IMR-90 (cell line): ENCODE results near the gene CAPN9. TPM values are rescaled to one million over a fixed set of nuclear protein-coding genes. Genes with fewer than 3 reads are reported as not detected.
A peak's percentile ranks its signal among the peaks of the same experiment; 100 is the strongest.

Source experiments
- ATAC-seq: fragments of 200-7000 bp; cut with Tn5 transposase; 2 replicates; pipeline ENCODE4 v1.9.1; 2020; ENCODE audit warnings: low read depth, mild to moderate bottlenecking, moderate library complexity
- BruUV-seq: library from RNA; stranded (reverse); fragments of 400-500 nt; replicated peaks from 2 replicates; lab custom pipeline; 2021; lab: Mats Ljungman, UMichigan
- CTCF ChIA-PET: fragments of 300-600 bp; formaldehyde crosslinking; extraction: SDS; loops from one replicate; lab custom pipeline; 2021; ENCODE audit warnings: antibody characterized with exemption; lab: Yijun Ruan, JAX
- POLR2A ChIA-PET: fragments of 300-600 bp; sonication (Branson Sonifier 250); formaldehyde crosslinking; loops from one replicate; lab custom pipeline; 2022; ENCODE audit warnings: antibody characterized with exemption; ENCODE audit not compliant: unreplicated experiment; lab: Charles Lee
- DNase-seq: peaks from one replicate; pipeline ENCODE4 v3.0.0; 2013
- H2AFZ ChIP-seq: replicated peaks from 2 replicates; pipeline ENCODE3; 2013; ENCODE audit warnings: low read length, mild to moderate bottlenecking; ENCODE audit not compliant: poor library complexity
- H2AK5ac ChIP-seq: 2 replicates; pipeline ENCODE4 v1.6.1; 2013; ENCODE audit warnings: low read depth, low read length, inconsistent platforms
- H2AK9ac ChIP-seq: replicated peaks from 2 replicates; pipeline ENCODE3; 2013; ENCODE audit warnings: mild to moderate bottlenecking, low read depth, low read length, moderate library complexity; ENCODE audit not compliant: poor library complexity
- H2BK120ac ChIP-seq: 2 replicates; pipeline ENCODE4 v1.6.1; 2013; ENCODE audit warnings: low read depth, low read length, inconsistent platforms
- H2BK15ac ChIP-seq: 3 replicates; pipeline ENCODE4 v1.6.1; 2013; ENCODE audit warnings: low read depth, low read length, inconsistent platforms
- H2BK20ac ChIP-seq: 2 replicates; pipeline ENCODE4 v1.6.1; 2013; ENCODE audit warnings: low read depth, mild to moderate bottlenecking, inconsistent platforms, low read length, moderate library complexity
- H2BK5ac ChIP-seq: 2 replicates; pipeline ENCODE4 v1.6.1; 2013; ENCODE audit warnings: mild to moderate bottlenecking, low read depth, low read length, inconsistent platforms; ENCODE audit not compliant: poor library complexity, severe bottlenecking
- H3K14ac ChIP-seq: replicated peaks from 2 replicates; pipeline ENCODE4 v1.6.1; 2013; ENCODE audit warnings: low read depth, low read length, inconsistent platforms
- H3K18ac ChIP-seq: 2 replicates; pipeline ENCODE4 v1.6.1; 2013; ENCODE audit warnings: low read depth, low read length, control low read depth
- H3K23ac ChIP-seq: 2 replicates; pipeline ENCODE4 v1.6.1; 2013; ENCODE audit warnings: low read depth, low read length, inconsistent platforms
- H3K27ac ChIP-seq: 2 replicates; pipeline ENCODE4 v1.5.1; 2013; ENCODE audit warnings: mild to moderate bottlenecking, control low read depth, low read length; ENCODE audit not compliant: insufficient read depth
- H3K27me3 ChIP-seq: 2 replicates; pipeline ENCODE4 v1.6.1; 2013; ENCODE audit warnings: low read length; ENCODE audit not compliant: control insufficient read depth, insufficient read depth
- H3K36me3 ChIP-seq: 2 replicates; pipeline ENCODE4 v1.6.1; 2013; ENCODE audit warnings: low read length, mixed read lengths; ENCODE audit not compliant: control insufficient read depth, insufficient read depth
- H3K4ac ChIP-seq: 2 replicates; pipeline ENCODE4 v1.6.1; 2013; ENCODE audit warnings: low read depth, low read length, inconsistent platforms
- H3K4me1 ChIP-seq: 2 replicates; pipeline ENCODE4 v1.6.1; 2013; ENCODE audit warnings: low read length, mixed read lengths; ENCODE audit not compliant: control insufficient read depth, insufficient read depth
- H3K4me2 ChIP-seq: 2 replicates; pipeline ENCODE4 v1.6.1; 2013; ENCODE audit warnings: low read depth, mild to moderate bottlenecking, control low read depth, low read length, moderate library complexity
- H3K4me3 ChIP-seq: 2 replicates; pipeline ENCODE4 v1.5.1; 2013; ENCODE audit warnings: low read depth, mild to moderate bottlenecking, control low read depth, low read length, moderate library complexity; ENCODE audit not compliant: insufficient read depth
- H3K56ac ChIP-seq: 2 replicates; pipeline ENCODE4 v1.6.1; 2013; ENCODE audit warnings: low read length, inconsistent platforms; ENCODE audit not compliant: insufficient read depth; ENCODE audit errors: extremely low read depth
- H3K79me1 ChIP-seq, 2 experiments: 2 replicates each; pipeline ENCODE4 v1.6.1; 2013; ENCODE audit warnings: low read length in 2 of 2, inconsistent platforms in 1 of 2, low read depth in 1 of 2
- H3K9ac ChIP-seq: 2 replicates; pipeline ENCODE4 v1.6.1; 2013; ENCODE audit warnings: low read depth, low read length, control low read depth
- H3K9me1 ChIP-seq: 2 replicates; pipeline ENCODE4 v1.6.1; 2013; ENCODE audit warnings: low read length, inconsistent platforms; ENCODE audit not compliant: insufficient read depth
- H3K9me3 ChIP-seq: 2 replicates; pipeline ENCODE4 v1.6.1; 2013; ENCODE audit warnings: low read length; ENCODE audit not compliant: control insufficient read depth, insufficient read depth
- H4K20me1 ChIP-seq: 2 replicates; pipeline ENCODE4 v1.6.1; 2013; ENCODE audit warnings: low read length, inconsistent platforms; ENCODE audit not compliant: insufficient read depth
- H4K5ac ChIP-seq: 2 replicates; pipeline ENCODE4 v1.6.1; 2013; ENCODE audit warnings: mild to moderate bottlenecking, low read depth, low read length, control low read depth
- H4K8ac ChIP-seq, 2 experiments: 2 replicates each; pipeline ENCODE4 v1.6.1; 2013; ENCODE audit warnings: low read depth in 2 of 2, low read length in 2 of 2, control low read depth in 1 of 2, inconsistent platforms in 1 of 2
- H4K91ac ChIP-seq: 2 replicates; pipeline ENCODE4 v1.6.1; 2013; ENCODE audit warnings: low read depth, low read length, inconsistent platforms; ENCODE audit not compliant: insufficient read depth
- BHLHE40 ChIP-seq: fragments of 150-350 bp; IDR thresholded peaks from 2 replicates; pipeline ENCODE4 v1.6.1; 2016; ENCODE audit warnings: mild to moderate bottlenecking, low read depth, low read length
- CEBPB ChIP-seq: IDR thresholded peaks from 2 replicates; pipeline ENCODE4 v1.6.1; 2012; ENCODE audit warnings: low read depth, low read length, improper control_type of control experiment
- FOS ChIP-seq: fragments of 150-350 bp; IDR thresholded peaks from 2 replicates; pipeline ENCODE4 v1.6.1; 2016; ENCODE audit warnings: low read depth, low read length
- MAZ ChIP-seq: IDR thresholded peaks from 2 replicates; pipeline ENCODE4 v1.6.1; 2012; ENCODE audit warnings: low read depth, mild to moderate bottlenecking, low read length, improper control_type of control experiment, moderate library complexity, borderline replicate concordance
- RAD21 ChIP-seq: IDR thresholded peaks from 2 replicates; pipeline ENCODE4 v1.6.1; 2012; ENCODE audit warnings: low read length, improper control_type of control experiment
- RCOR1 ChIP-seq: IDR thresholded peaks from 2 replicates; pipeline ENCODE4 v1.6.1; 2012; ENCODE audit warnings: mild to moderate bottlenecking, low read length, improper control_type of control experiment; ENCODE audit not compliant: insufficient replicate concordance
- WGBS, 2 experiments: methylation state at CpG; one replicate each; pipeline versions ENCODE4 v1.1.5 to v1.1.7; 2013; ENCODE audit warnings: missing lambda C conversion rate in 2 of 2; ENCODE audit not compliant: insufficient read length in 1 of 2; ENCODE audit errors: extremely low coverage in 2 of 2; 5-methylcytosine and 5-hydroxymethylcytosine counted together
- dilution Hi-C: fragments of 300-500 bp; cut with HindIII; formaldehyde crosslinking; loops from one replicate; pipeline ENCODE4 v1.14.3; 2018; ENCODE audit warnings: low sequenced_read_pairs; ENCODE audit not compliant: unreplicated experiment
- in situ Hi-C: fragments of 300-500 bp; cut with MboI; formaldehyde crosslinking; loops from 3 replicates; pipeline ENCODE4 v1.14.3; 2019; ENCODE audit warnings: low sequenced_read_pairs, inconsistent platforms, mixed read lengths
- intact Hi-C: fragments of 100-400 bp; cut with micrococcal nuclease; formaldehyde crosslinking; loops from 2 replicates; pipeline ENCODE4 v1.10.0; 2022
- polyA plus RNA-seq, 3 experiments: library from polyadenylated mRNA; depleted of rRNA; stranded (reverse); fragments of >200 nt; gene quantifications; 2 replicates each; pipeline ENCODE4 v1.2.3, GENCODE V29; 2012; ENCODE audit warnings: low replicate concordance in 1 of 3
- total RNA-seq: library from RNA; depleted of rRNA; stranded (reverse); fragments of >200 nt; gene quantifications from 2 replicates; pipeline ENCODE4 v1.2.3, GENCODE V29; 2012
- TF ChIP-seq, protein P1 (sequence below): fragments of 150-350 bp; IDR thresholded peaks from 2 replicates; pipeline ENCODE4 v1.6.1; 2016; ENCODE audit warnings: low read depth, mild to moderate bottlenecking, low read length, moderate library complexity, borderline replicate concordance
- TF ChIP-seq, protein P2 (sequence below): fragments of 150-350 bp; IDR thresholded peaks from 2 replicates; pipeline ENCODE4 v1.6.1; 2017; ENCODE audit warnings: mild to moderate bottlenecking, antibody characterized with exemption, low read length, low read depth

Gene CAPN9
- total and polyA plus RNA-seq, 2 of the 4 experiments (the other 2 are of a cell fraction): not detected

DNA sequence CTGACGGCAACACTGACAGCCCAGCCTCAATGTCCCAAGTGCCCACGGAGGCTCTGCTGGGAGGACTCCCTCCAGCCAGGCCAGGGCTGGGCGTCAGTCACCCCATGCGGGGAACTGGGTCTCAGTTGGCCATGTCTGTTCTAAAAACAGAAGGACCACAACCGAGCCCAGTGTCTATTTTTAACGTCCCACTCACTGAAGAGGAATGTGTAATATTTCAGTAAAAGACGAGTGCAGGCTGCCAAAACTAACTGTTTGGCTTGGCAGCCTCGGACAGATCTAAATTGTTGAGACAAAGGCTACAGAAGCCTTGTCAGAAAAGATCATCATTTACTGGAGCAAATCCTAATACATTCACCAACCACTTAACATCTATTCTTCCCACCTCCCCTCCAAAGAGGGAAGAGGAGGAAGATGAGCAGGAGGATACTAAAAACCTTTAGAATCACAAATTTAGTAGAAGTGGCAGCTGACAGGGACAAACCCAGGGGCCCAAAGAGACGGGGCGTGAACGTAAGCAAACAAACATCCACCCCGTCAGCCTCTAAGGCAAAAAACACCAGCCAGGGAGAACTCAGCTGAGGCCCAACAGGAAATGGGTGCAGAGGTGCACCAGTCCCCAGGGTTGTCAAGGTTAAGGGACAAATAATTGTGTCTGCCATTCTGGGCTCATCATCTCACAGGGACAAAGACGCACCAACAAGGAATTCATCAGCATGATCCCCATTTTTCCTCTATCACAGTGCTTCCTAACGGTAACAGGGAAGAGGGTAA is 102.5 kb downstream of the CAPN9 start:
- CTCF ChIA-PET: no interaction called here
- Histone ChIP-seq H3K27ac (peak overlapping the region; percentile 38; the same call in 1 of the 2 replicates), H3K4ac (peak overlapping the region; percentile 96), H2BK15ac (peak overlapping the region; percentile 87; the same call in 2 of the 3 replicates), H2BK20ac (peak overlapping the region; percentile 95), H3K4me3 (no peak overlapping the region), H3K9me3 (peaks cover 5% of the 10 kb centered on the region), H2BK5ac (peak overlapping the region; percentile 57), H2AFZ (peak overlapping the region; percentile 11), H2AK9ac (peak overlapping the region; percentile 61), H3K14ac (peak overlapping the region; percentile 94), H3K18ac (peak overlapping the region; percentile 83), H3K23ac (peak overlapping the region; percentile 70), H2AK5ac (peak overlapping the region; percentile 98), H3K36me3 (peaks cover 26% of the 10 kb centered on the region), H4K5ac (peak overlapping the region; percentile 62), H2BK120ac (peak overlapping the region; percentile 91), H3K9me1 (peaks cover 30% of the 10 kb centered on the region), H4K91ac (peak overlapping the region; percentile 84), H3K79me1 (peaks cover 28 to 85% of the 10 kb centered on the region in 2 experiments), H4K20me1 (peaks cover 41% of the 10 kb centered on the region), H3K4me1 (peaks cover 31% of the 10 kb centered on the region), H4K8ac (peak overlapping the region; percentile 51 to 65; a peak in 3 of 4 replicates), H3K27me3 (no peaks in the 10 kb centered on the region), H3K9ac (peak overlapping the region; percentile 5; the same call in 1 of the 2 replicates), H3K4me2 (peak overlapping the region; percentile 34), H3K56ac (peak overlapping the region; percentile 36; the same call in 1 of the 2 replicates)
- no TSS peak for BruUV-seq
- in situ Hi-C loops (loop anchor here (25.0 kb wide), 1 partner anchor 762 kb away; no protein-coding TSS in a partner anchor), intact Hi-C loops (loop anchor here (1.0 kb wide), 1 partner anchor 38 kb away; no protein-coding TSS in a partner anchor), dilution Hi-C loops (no loop called here)
- ATAC-seq (peak; percentile 72), DNase-seq (peak; percentile 95)
- POLR2A ChIA-PET: no interaction called here
- TF ChIP-seq, protein P1, sequence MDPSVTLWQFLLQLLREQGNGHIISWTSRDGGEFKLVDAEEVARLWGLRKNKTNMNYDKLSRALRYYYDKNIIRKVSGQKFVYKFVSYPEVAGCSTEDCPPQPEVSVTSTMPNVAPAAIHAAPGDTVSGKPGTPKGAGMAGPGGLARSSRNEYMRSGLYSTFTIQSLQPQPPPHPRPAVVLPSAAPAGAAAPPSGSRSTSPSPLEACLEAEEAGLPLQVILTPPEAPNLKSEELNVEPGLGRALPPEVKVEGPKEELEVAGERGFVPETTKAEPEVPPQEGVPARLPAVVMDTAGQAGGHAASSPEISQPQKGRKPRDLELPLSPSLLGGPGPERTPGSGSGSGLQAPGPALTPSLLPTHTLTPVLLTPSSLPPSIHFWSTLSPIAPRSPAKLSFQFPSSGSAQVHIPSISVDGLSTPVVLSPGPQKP: no peak
- TF ChIP-seq BHLHE40: 0 out of 2 replicates have a peak, but pooled peaks have one; percentile 10
- TF ChIP-seq, protein P2, sequence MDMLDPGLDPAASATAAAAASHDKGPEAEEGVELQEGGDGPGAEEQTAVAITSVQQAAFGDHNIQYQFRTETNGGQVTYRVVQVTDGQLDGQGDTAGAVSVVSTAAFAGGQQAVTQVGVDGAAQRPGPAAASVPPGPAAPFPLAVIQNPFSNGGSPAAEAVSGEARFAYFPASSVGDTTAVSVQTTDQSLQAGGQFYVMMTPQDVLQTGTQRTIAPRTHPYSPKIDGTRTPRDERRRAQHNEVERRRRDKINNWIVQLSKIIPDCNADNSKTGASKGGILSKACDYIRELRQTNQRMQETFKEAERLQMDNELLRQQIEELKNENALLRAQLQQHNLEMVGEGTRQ: no peak
- 0 out of 2 replicates have a peak, but pooled peaks have one; percentile 4 for TF ChIP-seq RAD21
- peak; percentile 64 for TF ChIP-seq FOS
- no peak for TF ChIP-seq RCOR1
- TF ChIP-seq MAZ: 0 out of 2 replicates have a peak, but pooled peaks have one; percentile 10
- TF ChIP-seq CEBPB: no peak
- WGBS, 2 experiments: no CpG with 5 or more reads among the region's 14 CpGs
